ENCODE measurements around the gene SERHL2. TPM values are rescaled to one million over a fixed set of nuclear protein-coding genes. Genes with fewer than 3 reads are reported as not detected.
"Not testable (repeated sequence)": the region's sequence is repeated elsewhere in the genome, so short reads cannot be mapped to it uniquely, and the experiment has no call there.

The SERHL2 gene
- total and polyA plus RNA-seq, 12 donors = 1.1 to 11.6 (median 5.6) TPM

- H3K27ac ChIP-seq = peak overlapping the region in 1 of 5 donors; percentile 52
- peaks cover 10 to 14% of the 10 kb centered on the region in 2 donors for H3K4me1 ChIP-seq (replicated peaks in 1 of 2)
- no peaks in the 10 kb centered on the region for H3K9me3 ChIP-seq (replicated peaks in 1 of 3)
- 23 to 30% (median 28%) methylated on average over 5 to 8 of the region's 8 CpGs for WGBS, 4 donors
- no peak for TF ChIP-seq POLR2A (IDR thresholded peaks at IDR 0.05)
- no peak for TF ChIP-seq CTCF (IDR thresholded peaks at IDR 0.05)
- no peak for DNase-seq
- H3K4me3 ChIP-seq = no peak overlapping the region
- intact Hi-C loops (cut with DNase I) = no loop called here
- H3K27me3 ChIP-seq = no peaks in the 10 kb centered on the region
- H3K36me3 ChIP-seq (replicated peaks in 1 of 2) = no peaks in the 10 kb centered on the region
Measured at GRCh38 chr22:42562279-42562678, 8.5 kb downstream of the SERHL2 start.

GRCh38 chr22:42562684-42563083, 8.9 kb downstream of the SERHL2 start:
- Histone ChIP-seq H3K4me3 (no peak overlapping the region), H3K27me3 (no peaks in the 10 kb centered on the region), H3K4me1 (replicated peaks in 1 of 2) (peaks cover 10 to 14% of the 10 kb centered on the region in 2 donors), H3K27ac (peak overlapping the region in 1 of 5 donors; percentile 52), H3K9me3 (replicated peaks in 1 of 3) (no peaks in the 10 kb centered on the region), H3K36me3 (replicated peaks in 1 of 2) (no peaks in the 10 kb centered on the region)
- 62 to 66% (median 62%) methylated on average over 1 to 2 of the region's 2 CpGs for WGBS, 4 donors
- DNase-seq = no peak
- TF ChIP-seq CTCF (IDR thresholded peaks at IDR 0.05) (peak in 1 of 6 experiments; percentile 18), POLR2A (IDR thresholded peaks at IDR 0.05) (no peak)
- intact Hi-C loops (cut with DNase I) = no loop called here

DNA sequence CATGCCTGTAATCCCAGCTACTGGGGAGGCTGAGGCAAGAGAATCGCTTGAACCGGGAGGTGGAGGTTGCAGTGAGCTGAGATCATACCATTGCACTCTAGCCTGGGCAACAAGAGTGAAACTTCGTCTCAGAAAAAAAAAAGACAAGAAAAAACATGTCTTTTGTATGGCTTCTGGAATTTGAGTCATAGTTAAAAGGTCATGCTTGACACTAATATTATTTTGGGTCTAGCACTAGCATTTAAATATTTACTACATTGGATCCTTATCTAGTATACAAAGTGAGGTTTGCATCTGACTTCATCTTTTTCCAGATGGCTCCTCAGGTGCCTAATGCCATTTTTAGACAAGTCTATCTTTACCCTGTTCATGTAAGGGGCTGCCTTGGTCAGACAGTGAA, 10.2 kb downstream of the SERHL2 start:
- H3K27me3 ChIP-seq; DNase-seq; intact Hi-C loops (cut with DNase I); H3K27ac ChIP-seq; H3K36me3 ChIP-seq (replicated peaks in 1 of 2); H3K4me3 ChIP-seq; H3K9me3 ChIP-seq (replicated peaks in 1 of 3): not testable (repeated sequence)
- WGBS, 4 donors = 63 to 77% (median 70%) methylated on average over 3 of the region's 3 CpGs
- H3K4me1 ChIP-seq (replicated peaks in 1 of 2) = peaks cover 10 to 14% of the 10 kb centered on the region in 2 donors

- WGBS, 4 donors = 96 to 98% (median 97%) methylated on average over 17 of the region's 17 CpGs
- Histone ChIP-seq H3K4me3 (no peak overlapping the region), H3K36me3 (replicated peaks in 1 of 2) (no peaks in the 10 kb centered on the region), H3K27me3 (no peaks in the 10 kb centered on the region), H3K9me3 (replicated peaks in 1 of 3) (no peaks in the 10 kb centered on the region), H3K4me1 (replicated peaks in 1 of 2) (peaks cover 10 to 14% of the 10 kb centered on the region in 2 donors), H3K27ac (no peak overlapping the region)
- TF ChIP-seq POLR2A (IDR thresholded peaks at IDR 0.05) (no peak), CTCF (IDR thresholded peaks at IDR 0.05) (no peak)
- intact Hi-C loops (cut with DNase I) = no loop called here
- no peak for DNase-seq
Measured at GRCh38 chr22:42564699-42565098, 10.9 kb downstream of the SERHL2 start.

GRCh38 chr22:42565956-42566355, 12.2 kb downstream of the SERHL2 start:
- no peak for TF ChIP-seq POLR2A (IDR thresholded peaks at IDR 0.05)
- TF ChIP-seq CTCF (IDR thresholded peaks at IDR 0.05) = no peak
- intact Hi-C loops (cut with DNase I) = no loop called here
- Histone ChIP-seq H3K27me3 (no peaks in the 10 kb centered on the region), H3K4me3 (no peak overlapping the region), H3K9me3 (replicated peaks in 1 of 3) (no peaks in the 10 kb centered on the region), H3K27ac (no peak overlapping the region), H3K36me3 (replicated peaks in 1 of 2) (no peaks in the 10 kb centered on the region), H3K4me1 (replicated peaks in 1 of 2) (peaks cover 10 to 14% of the 10 kb centered on the region in 2 donors)
- WGBS, 4 donors = 92 to 96% (median 94%) methylated on average over 12 of the region's 12 CpGs
- no peak for DNase-seq

DNA sequence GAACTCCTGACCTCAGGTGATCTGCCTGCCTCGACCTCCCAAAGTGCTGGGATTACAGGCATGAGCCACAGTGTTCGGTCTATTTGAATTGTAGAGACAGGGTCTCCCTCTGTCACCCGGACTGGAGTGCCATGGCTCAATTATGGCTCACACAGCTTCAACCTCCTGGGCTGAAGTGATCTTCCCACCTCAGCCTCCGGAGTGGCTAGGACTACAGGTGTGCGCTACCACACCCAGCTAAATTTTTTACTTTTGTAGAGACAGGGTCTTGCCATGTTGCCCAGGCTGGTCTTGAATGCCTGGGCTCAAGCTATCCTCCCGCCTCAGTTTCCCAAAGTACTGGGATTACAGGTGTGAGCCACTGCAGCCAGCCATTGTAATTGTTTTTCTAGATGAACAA, 14.2 kb downstream of the SERHL2 start:
- DNase-seq; H3K36me3 ChIP-seq (replicated peaks in 1 of 2): not testable (repeated sequence)
- 76 to 94% (median 83%) methylated on average over 3 to 5 of the region's 6 CpGs for WGBS, 4 donors

DNA sequence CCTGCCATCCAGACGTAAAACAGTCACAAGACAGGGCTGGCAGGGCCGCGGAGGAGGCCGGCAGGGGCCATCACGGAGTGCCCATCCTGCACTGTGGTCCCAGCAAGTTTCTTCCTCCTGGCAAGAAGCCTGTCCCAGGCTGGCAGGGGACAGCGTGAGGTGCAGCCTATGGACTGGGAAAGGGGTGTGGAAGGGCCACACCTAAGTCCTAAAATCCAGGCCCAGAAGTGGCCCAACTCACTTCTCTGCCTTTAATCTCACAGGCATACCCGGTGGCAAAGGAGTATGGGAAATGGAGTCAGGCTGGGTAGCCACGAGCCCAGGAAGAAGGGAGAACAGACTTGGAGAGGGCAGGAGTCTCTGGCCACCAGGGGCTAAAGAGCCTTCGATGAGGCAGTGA, 16.8 kb downstream of the SERHL2 start:
- WGBS, 4 donors = 84 to 87% (median 85%) methylated on average over 8 to 9 of the region's 9 CpGs
- H3K27ac ChIP-seq; intact Hi-C loops (cut with DNase I); H3K27me3 ChIP-seq; H3K9me3 ChIP-seq (replicated peaks in 1 of 3); H3K4me1 ChIP-seq (replicated peaks in 1 of 2); DNase-seq; H3K4me3 ChIP-seq: not testable (repeated sequence)
- peaks cover 0 to 18% of the 10 kb centered on the region in 2 donors for H3K36me3 ChIP-seq (replicated peaks in 1 of 2)

More for the DNA sequence above, 14.2 kb downstream of the SERHL2 start:
- H3K27ac ChIP-seq; intact Hi-C loops (cut with DNase I); H3K9me3 ChIP-seq (replicated peaks in 1 of 3); H3K27me3 ChIP-seq; H3K4me3 ChIP-seq; H3K4me1 ChIP-seq (replicated peaks in 1 of 2): not testable (repeated sequence)
